HG02884 (cell line): Measurements from ENCODE around the gene BACH1.

Experiments
- ATAC-seq: cut with Tn5 transposase; IDR thresholded peaks from one replicate; pipeline ENCODE4 v1.9.1; 2021; ENCODE audit warnings: mild to moderate bottlenecking, moderate library complexity; ENCODE audit not compliant: unreplicated experiment

Gene BACH1

GRCh38 chr21:29290240-29290639, 8.5 kb upstream of the BACH1 start:
- ATAC-seq: no peak

DNA sequence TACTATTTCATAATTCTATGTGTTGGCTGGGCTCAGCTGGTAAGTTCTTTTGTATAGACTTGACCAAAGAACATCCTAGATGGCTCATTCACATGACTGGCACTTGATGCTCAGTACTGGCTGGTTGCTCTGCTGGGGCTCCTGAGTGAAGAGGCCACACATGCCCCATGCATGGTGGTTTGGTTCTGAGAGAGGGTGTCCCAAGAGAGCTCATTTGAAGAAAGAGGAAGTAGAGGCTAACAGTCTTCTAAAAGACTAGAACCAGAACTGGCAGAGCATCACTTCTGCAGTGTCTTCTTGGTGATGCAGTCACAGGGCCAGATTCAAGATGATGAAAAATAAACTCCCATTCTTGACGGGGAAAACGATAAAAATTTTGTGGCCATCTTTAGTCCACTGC, 5.2 kb upstream of the BACH1 start:
- ATAC-seq: peak; percentile 90

DNA sequence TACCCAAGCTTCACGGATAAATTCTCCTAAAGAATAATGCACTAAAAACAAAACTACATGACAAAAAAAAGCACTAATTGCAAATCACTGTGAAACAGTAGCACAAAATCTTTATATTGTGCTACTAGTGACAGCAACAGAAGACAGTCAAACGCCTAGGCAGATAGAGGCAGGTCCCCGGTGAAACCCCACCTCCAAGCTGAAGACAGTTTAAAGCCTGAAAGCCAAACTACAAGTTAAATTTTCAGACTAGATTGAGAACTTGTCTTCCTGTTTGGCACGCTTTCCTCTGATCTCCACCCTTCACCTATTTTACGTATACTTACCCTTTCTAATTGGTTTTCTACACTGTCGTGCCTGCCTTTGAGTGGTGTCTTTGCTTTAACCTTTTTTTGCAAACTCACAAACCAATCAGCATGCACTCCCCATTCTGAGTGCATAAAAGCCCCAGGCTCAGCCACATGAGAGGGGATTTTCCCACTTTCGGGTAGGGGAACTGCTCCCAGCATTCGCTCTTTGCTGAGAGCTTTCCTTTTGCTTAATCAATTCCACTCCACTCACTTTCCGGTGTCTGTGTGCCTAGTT, 3.6 kb upstream of the BACH1 start:
- ATAC-seq: no peak

DNA sequence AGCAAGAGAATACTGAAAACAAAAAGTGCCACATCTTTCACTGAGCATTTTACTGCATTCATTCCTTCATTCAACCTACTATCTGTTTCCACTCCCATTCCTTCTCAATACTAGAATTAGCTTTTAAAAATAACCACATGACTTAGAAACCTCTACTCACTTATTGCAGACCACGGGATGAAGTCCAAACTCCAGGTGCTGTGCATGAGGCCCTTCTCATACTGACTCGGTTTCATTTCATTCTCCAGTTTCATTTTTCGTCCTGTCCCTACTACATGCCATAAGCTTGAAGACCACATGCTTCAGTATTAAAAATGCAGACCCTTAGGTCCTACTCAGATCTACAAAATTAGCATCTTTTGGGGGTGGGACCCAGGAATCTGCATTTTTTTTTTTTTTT, 2.3 kb upstream of the BACH1 start:
- ATAC-seq: no peak

DNA sequence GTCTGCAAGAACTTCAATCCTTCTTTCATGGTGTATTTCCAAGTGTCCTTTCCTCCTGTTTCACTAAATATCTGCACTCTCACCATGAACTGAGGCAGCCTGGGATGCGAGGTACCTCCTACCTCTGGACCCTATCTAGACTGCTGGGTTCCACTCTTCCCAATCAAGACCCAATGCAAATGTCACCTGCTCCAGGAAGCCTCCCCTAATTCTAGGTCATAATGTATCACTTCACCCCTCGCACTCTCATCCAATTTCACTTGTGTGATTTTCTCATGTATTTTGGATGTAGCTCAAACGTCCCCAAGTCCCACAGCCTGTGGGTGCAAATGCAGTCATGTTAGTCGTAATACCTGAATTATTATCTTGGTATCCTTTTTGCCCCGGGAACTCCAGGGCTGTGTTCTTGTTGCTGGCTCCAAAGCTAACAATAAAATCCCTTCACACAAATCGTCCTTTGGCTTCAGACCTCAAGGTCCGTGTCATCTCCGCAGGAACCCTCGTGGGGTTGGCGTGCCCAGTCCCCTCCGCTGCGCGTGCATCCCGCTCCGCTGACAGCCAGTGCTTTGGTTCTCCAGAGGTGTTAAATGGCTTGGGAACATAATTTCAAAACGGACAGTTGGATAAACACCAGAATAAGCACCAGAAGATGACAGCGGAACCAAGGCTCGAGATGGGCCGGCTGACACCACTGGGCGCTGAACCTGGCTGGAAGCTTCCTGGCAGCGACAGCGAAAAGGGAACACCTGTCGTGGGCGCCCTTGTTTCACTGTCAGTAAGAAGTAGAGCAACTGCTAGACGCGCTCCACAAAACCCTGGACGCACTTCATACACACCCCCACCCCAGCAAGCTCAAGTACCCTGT, 1.0 kb upstream of the BACH1 start:
- ATAC-seq: no peak

GRCh38 chr21:29299046-29299915, 559 bp downstream of the BACH1 start:
- peak; percentile 12 for ATAC-seq

DNA sequence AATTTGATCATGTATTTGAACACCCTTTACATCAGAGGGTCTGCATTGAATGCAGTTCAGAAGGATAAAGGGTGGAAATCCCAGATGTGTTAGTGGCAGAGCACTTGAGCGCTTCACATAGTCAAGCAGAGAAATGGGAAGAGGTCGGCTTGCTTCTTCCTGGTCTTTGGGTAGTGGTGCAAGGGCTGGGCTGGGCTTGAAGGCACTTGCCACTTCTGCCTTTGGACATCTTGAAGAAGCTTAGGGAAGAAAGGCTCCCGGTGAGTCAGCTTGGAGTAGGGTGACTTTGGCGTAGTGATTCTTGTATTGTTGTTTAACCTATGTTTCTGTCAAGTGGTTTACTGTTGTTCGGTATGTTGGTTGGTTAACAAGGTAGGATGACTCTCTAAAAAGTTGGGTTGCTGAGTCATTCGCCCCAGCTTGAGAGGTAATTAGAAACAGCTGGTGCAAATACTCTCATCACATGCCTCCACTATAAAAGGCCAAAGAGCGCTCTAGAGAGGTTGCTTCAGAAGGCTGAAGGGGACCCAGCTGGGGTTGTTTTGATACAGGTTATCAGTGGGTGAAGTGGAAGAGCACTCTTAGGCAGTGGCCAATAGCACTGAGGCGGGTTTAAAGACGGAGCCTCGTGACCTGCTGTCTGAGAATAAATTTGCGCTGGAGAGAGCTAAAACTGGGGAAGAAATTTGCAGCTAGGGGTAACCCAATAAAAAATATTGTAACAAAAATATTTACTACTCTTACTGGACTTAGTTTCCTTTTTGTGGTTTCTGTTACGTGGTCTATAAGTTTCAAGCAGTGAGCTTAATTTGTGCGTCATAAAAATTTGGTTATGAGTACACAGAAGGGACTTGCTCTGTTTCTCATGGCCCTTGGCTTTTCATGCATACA, 1.4 kb downstream of the BACH1 start:
- peak; percentile 77 for ATAC-seq

DNA sequence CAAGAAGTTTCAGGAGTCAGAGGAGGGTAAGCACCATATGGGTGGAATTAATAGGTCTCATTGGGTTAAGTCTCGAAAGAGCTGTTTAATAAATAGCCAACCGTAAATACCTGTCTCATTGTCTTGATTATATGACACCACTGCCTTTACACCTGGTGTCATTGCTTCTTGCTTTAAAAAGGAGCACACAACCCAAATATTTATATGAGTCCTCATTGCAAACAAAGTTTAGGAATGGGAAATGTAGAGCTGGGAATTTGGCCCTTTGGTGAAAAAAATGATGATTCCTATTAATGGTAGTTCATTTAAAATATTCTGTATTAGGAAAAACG, 2.1 kb downstream of the BACH1 start:
- no peak for ATAC-seq

DNA sequence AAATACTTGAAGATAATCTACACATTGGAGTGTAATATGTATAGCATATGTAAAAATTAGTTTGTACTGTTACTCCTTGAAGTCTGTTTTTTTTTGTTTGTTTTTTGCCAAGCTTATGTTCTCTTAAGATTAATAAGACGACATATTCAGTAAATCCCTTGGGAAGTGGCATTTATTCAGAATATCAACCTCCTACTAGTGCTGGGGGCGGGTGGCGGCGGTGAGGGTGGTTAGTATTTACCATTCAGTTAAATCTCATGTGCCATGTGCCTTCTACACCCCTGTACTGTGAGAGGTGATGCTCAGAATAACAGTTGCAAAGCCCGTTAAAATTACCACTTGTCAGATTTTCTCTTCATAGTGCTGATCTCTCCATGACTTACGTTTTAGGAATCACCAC, 3.0 kb downstream of the BACH1 start:
- ATAC-seq: no peak

DNA sequence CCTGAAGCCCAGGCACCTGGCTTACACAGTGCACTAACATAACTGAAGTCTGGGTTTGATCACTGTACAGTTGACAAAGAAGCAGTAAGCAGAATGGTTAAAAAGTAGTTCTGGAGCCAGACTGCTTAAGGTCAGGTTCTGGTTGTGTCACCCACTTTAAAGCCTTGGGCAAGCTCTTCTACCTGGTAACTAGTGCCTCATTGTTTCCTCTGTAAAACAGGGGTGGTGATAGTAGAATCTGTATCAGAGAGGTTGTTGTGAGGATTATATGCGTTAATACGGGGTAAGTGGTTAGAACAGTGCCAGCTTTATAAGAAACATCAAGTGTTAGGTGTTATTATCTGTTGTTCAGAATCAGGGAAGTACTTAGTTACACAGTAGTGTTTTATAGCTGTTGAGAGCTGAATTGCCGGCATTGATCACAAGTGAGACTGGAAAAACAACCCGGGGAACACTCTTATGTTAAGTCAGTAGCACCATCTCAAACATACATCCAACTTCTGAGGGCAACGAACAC, 3.7 kb downstream of the BACH1 start:
- no peak for ATAC-seq

- no peak for ATAC-seq
Observed at GRCh38 chr21:29303288-29303687, 4.6 kb downstream of the BACH1 start.

DNA sequence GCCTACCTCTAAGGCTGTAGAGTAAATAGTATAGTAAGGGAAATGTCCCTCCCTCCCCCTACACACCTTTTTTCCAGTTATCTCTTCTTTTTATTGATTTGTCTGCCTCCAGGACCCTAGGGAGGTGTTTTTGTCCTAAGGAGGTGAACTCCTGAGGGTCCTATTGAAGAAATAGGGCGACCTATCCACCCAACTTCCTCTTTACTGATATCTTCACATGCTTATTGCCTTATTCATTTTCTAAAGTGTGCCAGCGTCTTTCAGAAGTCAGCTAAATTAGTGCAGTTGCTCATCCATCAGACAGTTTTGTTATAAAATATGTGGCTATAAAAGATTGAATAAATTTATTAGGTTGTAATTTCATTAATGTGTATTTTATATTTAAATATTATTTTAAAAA, 5.9 kb downstream of the BACH1 start:
- ATAC-seq: no peak

GRCh38 chr21:29305068-29305467, 6.3 kb downstream of the BACH1 start:
- no peak for ATAC-seq

GRCh38 chr21:29305561-29305960, 6.8 kb downstream of the BACH1 start:
- ATAC-seq: no peak

DNA sequence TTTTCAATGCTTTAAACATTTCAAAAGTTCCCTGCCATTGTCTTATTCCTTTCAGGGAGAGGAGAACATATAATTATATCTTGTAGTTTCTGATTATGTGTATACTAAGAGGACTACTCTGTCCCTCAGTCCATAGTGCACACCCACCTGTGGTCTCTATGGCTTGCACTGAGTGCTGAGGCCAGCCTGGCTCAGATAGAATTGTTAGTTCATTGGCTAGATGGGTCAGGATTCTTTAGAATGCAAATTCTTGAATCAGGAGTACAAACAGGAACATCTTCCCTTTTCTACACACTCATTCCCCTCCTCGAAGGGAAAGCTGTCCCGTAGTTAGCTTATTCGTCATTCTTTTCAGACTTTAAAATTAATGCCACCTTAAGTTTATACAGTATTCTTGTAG, 8.2 kb downstream of the BACH1 start:
- ATAC-seq: no peak

DNA sequence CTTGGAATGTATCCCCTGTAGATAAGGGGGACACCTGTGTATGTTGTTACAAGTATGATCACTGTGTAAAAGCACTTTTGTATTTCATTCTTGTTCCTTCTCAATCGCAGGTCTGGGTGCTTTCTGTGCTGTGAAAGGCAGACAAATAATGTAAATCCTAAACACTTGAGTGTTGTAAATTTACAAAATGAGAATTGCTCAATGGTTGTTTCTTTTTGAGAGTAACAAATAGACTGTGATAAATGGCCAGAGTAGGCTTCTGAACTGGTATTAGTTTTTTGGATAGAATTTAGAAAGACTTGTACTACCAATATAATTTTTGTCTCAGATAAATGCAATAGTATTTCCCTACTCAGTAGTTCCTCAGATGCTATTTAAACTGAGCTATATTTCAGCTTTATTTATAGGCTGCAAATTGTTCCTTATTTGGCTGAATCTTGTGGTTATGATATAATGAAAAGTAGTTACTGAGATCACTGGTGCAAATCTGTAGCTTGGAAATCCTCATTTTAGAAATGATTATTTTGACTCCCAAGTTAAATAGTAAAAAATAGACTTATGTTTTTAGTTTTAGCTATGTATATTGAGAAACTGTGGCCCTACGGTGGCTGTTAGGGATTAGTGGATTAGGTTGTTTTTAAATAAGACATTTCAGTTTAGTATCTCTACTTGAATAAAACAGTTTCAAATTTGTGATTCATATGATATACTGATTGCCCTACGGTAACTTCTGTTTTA, 9.2 kb downstream of the BACH1 start:
- ATAC-seq: no peak

GRCh38 chr21:29308456-29308783, 9.7 kb downstream of the BACH1 start:
- no peak for ATAC-seq

GRCh38 chr21:29309703-29310102, 11.0 kb downstream of the BACH1 start:
- no peak for ATAC-seq

GRCh38 chr21:29311802-29312201, 13.1 kb downstream of the BACH1 start:
- ATAC-seq: no peak

GRCh38 chr21:29312981-29313380, 14.3 kb downstream of the BACH1 start:
- no peak for ATAC-seq
